GM23338 (cell line): Measurements from ENCODE around the gene LRP1B.

Experiments used
- CTCF ChIP-seq, 2 experiments: fragments of 200-600 bp in 1 of 2; sonication (generic) in 1 of 2; conservative IDR thresholded peaks; 2 replicates each; pipeline versions ENCODE4 v1.5.1 to v1.6.1; 2016 to 2017; ENCODE audit warnings: antibody characterized with exemption in 2 of 2, low read depth in 2 of 2, mild to moderate bottlenecking in 2 of 2, moderate library complexity in 1 of 2
- ETS1 ChIP-seq: IDR thresholded peaks from 2 replicates; pipeline ENCODE4 v1.6.1; 2016; ENCODE audit warnings: antibody characterized with exemption
- EZH2 ChIP-seq: fragments of 200-600 bp; sonication (generic); IDR thresholded peaks from one replicate; pipeline ENCODE4 v1.8.0; 2017; ENCODE audit warnings: antibody characterized with exemption, mild to moderate bottlenecking, low read depth; ENCODE audit not compliant: unreplicated experiment
- EZH2phosphoT487 ChIP-seq: fragments of 200-600 bp; sonication (generic); IDR thresholded peaks from one replicate; pipeline ENCODE4 v1.8.1; 2018; ENCODE audit warnings: antibody characterized with exemption; ENCODE audit not compliant: unreplicated experiment
- JUNB ChIP-seq: IDR thresholded peaks from one replicate; pipeline ENCODE4 v1.6.1; 2016; ENCODE audit warnings: antibody characterized with exemption; ENCODE audit not compliant: unreplicated experiment
- POLR2AphosphoS5 ChIP-seq: IDR thresholded peaks from 2 replicates; pipeline ENCODE4 v1.6.1; 2016; ENCODE audit warnings: antibody characterized with exemption, low read depth
- REST ChIP-seq: IDR thresholded peaks from one replicate; pipeline ENCODE4 v1.6.1; 2018; ENCODE audit warnings: antibody characterized with exemption; ENCODE audit not compliant: unreplicated experiment
- ZNF331 ChIP-seq: fragments of 250-450 bp; sonication (Bioruptor Pico); IDR thresholded peaks from 2 replicates; pipeline ENCODE4 v1.5.0; 2020; ENCODE audit warnings: low read depth, mild to moderate bottlenecking, moderate library complexity

- TF ChIP-seq EZH2 = no peak
- TF ChIP-seq CTCF (conservative IDR thresholded peaks at IDR 0.05; ENCODE audit: low read depth in 2 of 2) = no peak
- TF ChIP-seq JUNB = no peak
- no peak for TF ChIP-seq POLR2AphosphoS5
- TF ChIP-seq REST = no peak
- no peak for TF ChIP-seq ZNF331 (CRISPR knock-in tag)
- TF ChIP-seq EZH2phosphoT487 = no peak
- no peak for TF ChIP-seq ETS1
Measured at GRCh38 chr2:141943918-141944317, 186.9 kb downstream of the LRP1B start.
